Adrenal gland (tissue), 19 donors: Measurements from ENCODE around the gene RMI1. TPM values are rescaled to one million over a fixed set of nuclear protein-coding genes. Genes with fewer than 3 reads are reported as not detected.

ENCODE experiments used
- DNase-seq, 7 donors: peaks; one replicate each; pipeline ENCODE4 v3.0.0-alpha.2; 2019 to 2020
- H3K27ac ChIP-seq, 5 donors: fragments of 200-600 bp; sonication (generic) in 4 of 5; 1 replicate in 3 of 5; 2 replicates in 2 of 5; pipeline versions ENCODE4 v1.5.1 to v1.8.0; 2016 to 2020; ENCODE audit warnings: mild to moderate bottlenecking in 1 of 5
- H3K27me3 ChIP-seq: fragments of 200-600 bp; 2 replicates; pipeline ENCODE4 v1.8.0; 2021
- H3K36me3 ChIP-seq, 2 donors: fragments of 200-600 bp; replicated peaks in 1 of 2; 1 replicate in 1 of 2; 2 replicates in 1 of 2; pipeline versions ENCODE4 v1.5.1 to v1.8.0; 2018 to 2022
- H3K4me1 ChIP-seq, 2 donors: fragments of 200-600 bp; replicated peaks in 1 of 2; 1 replicate in 1 of 2; 2 replicates in 1 of 2; pipeline versions ENCODE4 v1.5.1 to v1.8.0; 2018 to 2021
- H3K4me3 ChIP-seq, 4 donors: fragments of 200-600 bp; sonication (generic) in 3 of 4; one replicate each; pipeline ENCODE4 v1.5.1; 2016 to 2018
- H3K9me3 ChIP-seq, 3 donors: fragments of 200-600 bp; sonication (generic) in 1 of 3; replicated peaks in 1 of 3; 1 replicate in 2 of 3; 2 replicates in 1 of 3; pipeline versions ENCODE4 v1.5.1 to v1.8.0; 2016 to 2021
- POLR2A ChIP-seq, 2 donors: fragments of 450-650 bp; IDR thresholded peaks; one replicate each; pipeline ENCODE4 v1.6.1; 2017; ENCODE audit warnings: antibody characterized with exemption in 2 of 2, mild to moderate bottlenecking in 2 of 2, moderate library complexity in 1 of 2
- WGBS, 4 donors: extraction: QIAGEN DNeasy Blood & Tissue Kit in 2 of 4; methylation state at CpG; one replicate each; pipeline versions ENCODE4 v1.1.5 to v1.1.7; 2013 to 2017; 5-methylcytosine and 5-hydroxymethylcytosine counted together
- intact Hi-C, 2 donors: fragments of 100-400 bp; cut with DNase I; formaldehyde crosslinking; loops; one replicate each; pipeline versions ENCODE4 v1.14.1 to v1.15.0; 2022 to 2023
- long read RNA-seq, 10 donors: library from polyadenylated mRNA in 3 of 10; unstranded in 2 of 10; stranded (forward) in 1 of 10; transcript quantifications; one replicate each; pipeline ENCODE4 v2.0.0 and lab custom pipeline, GENCODE V29; 2021 to 2026
- polyA plus RNA-seq, 3 donors: library from polyadenylated mRNA; stranded (reverse); fragments of 200-250 nt in 2 of 3; fragments of 350-450 nt in 1 of 3; fragmentation: Illumina TruSeq in 1 of 3; extraction: RNeasy Lipid Tissue Mini Kit (QIAGEN cat#74804) in 1 of 3; gene quantifications; one replicate each; pipeline ENCODE4 v1.2.3, GENCODE V29; 2013 to 2014
- total RNA-seq, 9 donors: library from RNA; depleted of rRNA in 4 of 9; stranded (reverse); fragments of >200 nt in 4 of 9; fragments of 120-200 nt in 1 of 9; fragmentation: NEBNext Ultra II Directional in 1 of 9; extraction: Animal tissue kit (Norgen Biotek cat#: 25700) in 1 of 9; gene quantifications; one replicate each; pipeline versions ENCODE4 v1.1.0 to v1.2.4, GENCODE V29; 2013 to 2023
- TF ChIP-seq, protein P1 (sequence below), 6 experiments: fragments of 450-650 bp in 4 of 6; fragments of 200-600 bp in 2 of 6; sonication (generic) in 1 of 6; IDR thresholded peaks; 1 replicate in 5 of 6; 2 replicates in 1 of 6; pipeline versions ENCODE4 v1.5.1 to v1.8.0; 2016 to 2021; ENCODE audit warnings: antibody characterized with exemption in 6 of 6, mild to moderate bottlenecking in 2 of 6, moderate library complexity in 1 of 6
- donor health status: healthy with polysubstance abuse.
- donor health status: Bipolar disorder and iron deficiency.
- donor health status: DM: yes; HTN: yes; CAD: no.
- donor health status: DM: no; HTN: no; CAD: no.
- donor health status: DM: no; HTN: no; CAD: no.
- donor health status: DM: yes; HTN: yes; CAD: no.

Gene RMI1
- total RNA-seq (10 to 100 TPM in 4 of 9 donors, 1 to 10 TPM in 5; 6.2 to 21.7 (median 8.9) TPM), polyA plus RNA-seq (10 to 100 TPM in 1 of 3 donors, 1 to 10 TPM in 2; 2.3 to 17.5 (median 3.5) TPM)
- long read RNA-seq, donor 1, partial matches to known transcripts, result 0 of 4 reads
- long read RNA-seq, donor 1, other reads (novel, unspliced or antisense), result 0 of 4 reads
- long read RNA-seq, donor 2, partial matches to known transcripts, result 0 of 6 reads
- long read RNA-seq, donor 2, other reads (novel, unspliced or antisense), result 0 of 6 reads
- long read RNA-seq, donor 3, result 0 reads
- long read RNA-seq, donor 4, partial matches to known transcripts, result 0 of 2 reads
- long read RNA-seq, donor 4, other reads (novel, unspliced or antisense), result 1 of 2 reads
- long read RNA-seq, donor 5, partial matches to known transcripts, result 0 of 5 reads
- long read RNA-seq, donor 5, other reads (novel, unspliced or antisense), result 2 of 5 reads
- long read RNA-seq, donor 6, partial matches to known transcripts, result 0 of 7 reads
- long read RNA-seq, donor 6, other reads (novel, unspliced or antisense), result 4 of 7 reads
- long read RNA-seq, donor 7, partial matches to known transcripts, result 0 of 3 reads
- long read RNA-seq, donor 7, other reads (novel, unspliced or antisense), result 0 of 3 reads
- long read RNA-seq, donor 8, partial matches to known transcripts, result 0 of 1 reads
- long read RNA-seq, donor 8, other reads (novel, unspliced or antisense), result 0 of 1 reads
- long read RNA-seq, donor 9, partial matches to known transcripts, result 0 of 5 reads
- long read RNA-seq, donor 9, other reads (novel, unspliced or antisense), result 0 of 5 reads
- long read RNA-seq, donor 10, partial matches to known transcripts, result 0 of 4 reads
- long read RNA-seq, donor 10, other reads (novel, unspliced or antisense), result 0 of 4 reads

DNA sequence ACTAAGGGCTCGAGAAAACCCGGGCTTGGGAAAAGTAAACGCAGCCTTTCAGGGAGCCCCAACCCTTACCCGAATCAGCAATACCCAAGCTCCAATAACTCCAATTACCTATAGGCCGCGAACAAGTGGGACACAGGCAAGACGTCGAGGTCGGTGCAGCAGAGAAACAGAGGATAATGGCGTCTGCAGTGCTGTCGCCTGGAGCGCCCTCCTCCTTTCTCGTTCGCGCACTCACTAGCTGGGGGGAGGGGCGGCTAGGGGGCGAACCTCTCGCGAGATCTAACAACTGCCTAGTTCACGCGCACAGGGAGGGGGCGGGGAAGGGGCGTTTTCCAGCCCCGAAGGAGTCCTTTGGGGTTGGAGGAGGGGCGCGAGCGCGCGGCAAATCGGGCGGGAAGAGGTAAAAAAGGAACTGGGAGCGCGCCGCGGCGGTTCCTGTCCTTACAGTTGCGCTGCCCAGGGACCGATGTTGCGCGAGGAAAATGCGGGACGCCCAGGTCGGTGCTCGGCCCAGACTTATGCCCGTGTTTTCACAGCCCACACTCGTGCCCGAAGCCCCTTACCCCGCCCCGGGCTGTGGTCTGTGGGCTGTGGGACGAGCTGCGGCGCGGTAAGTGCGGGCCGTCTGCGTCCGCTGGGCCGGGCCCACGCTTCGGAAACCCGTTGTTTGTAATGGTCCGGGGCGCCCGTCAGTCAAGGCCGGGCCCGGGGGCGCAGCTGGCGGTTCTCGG is at the start of gene RMI1:
Gene RMI1 (plus strand): TSS at position 411 of the 731 bp plus-strand sequence. CDS start 20,182 bp downstream, outside the sequence.
- intact Hi-C loops, result no loop called here

DNA sequence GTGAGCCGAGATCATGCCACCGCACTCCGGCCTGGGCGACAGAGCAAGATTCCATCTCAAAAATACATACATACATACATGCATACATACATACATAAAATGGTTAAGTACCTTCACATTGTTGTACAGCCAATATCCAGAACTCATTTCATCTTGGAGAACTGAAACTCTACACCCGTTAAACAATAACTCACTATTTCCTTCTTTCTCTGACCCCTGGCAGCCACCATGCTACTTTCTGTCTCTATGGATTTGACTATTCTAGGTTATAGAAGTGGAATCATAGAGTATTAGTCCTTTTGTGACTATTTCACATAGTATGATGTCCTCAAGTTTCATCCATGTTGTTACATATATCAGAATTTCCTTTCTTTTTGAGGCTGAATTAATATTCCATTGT is 49.7 kb upstream of the RMI1 start:
- TF ChIP-seq, protein P1, sequence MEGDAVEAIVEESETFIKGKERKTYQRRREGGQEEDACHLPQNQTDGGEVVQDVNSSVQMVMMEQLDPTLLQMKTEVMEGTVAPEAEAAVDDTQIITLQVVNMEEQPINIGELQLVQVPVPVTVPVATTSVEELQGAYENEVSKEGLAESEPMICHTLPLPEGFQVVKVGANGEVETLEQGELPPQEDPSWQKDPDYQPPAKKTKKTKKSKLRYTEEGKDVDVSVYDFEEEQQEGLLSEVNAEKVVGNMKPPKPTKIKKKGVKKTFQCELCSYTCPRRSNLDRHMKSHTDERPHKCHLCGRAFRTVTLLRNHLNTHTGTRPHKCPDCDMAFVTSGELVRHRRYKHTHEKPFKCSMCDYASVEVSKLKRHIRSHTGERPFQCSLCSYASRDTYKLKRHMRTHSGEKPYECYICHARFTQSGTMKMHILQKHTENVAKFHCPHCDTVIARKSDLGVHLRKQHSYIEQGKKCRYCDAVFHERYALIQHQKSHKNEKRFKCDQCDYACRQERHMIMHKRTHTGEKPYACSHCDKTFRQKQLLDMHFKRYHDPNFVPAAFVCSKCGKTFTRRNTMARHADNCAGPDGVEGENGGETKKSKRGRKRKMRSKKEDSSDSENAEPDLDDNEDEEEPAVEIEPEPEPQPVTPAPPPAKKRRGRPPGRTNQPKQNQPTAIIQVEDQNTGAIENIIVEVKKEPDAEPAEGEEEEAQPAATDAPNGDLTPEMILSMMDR (IDR thresholded peaks at IDR 0.05), result no peak
- TF ChIP-seq POLR2A (IDR thresholded peaks at IDR 0.05), result no peak
- Histone ChIP-seq H3K27ac (no peak overlapping the region), H3K27me3 (no peaks in the 10 kb centered on the region), H3K4me1 (peaks cover 0 to 16% of the 10 kb centered on the region in 2 donors), H3K4me3 (no peak overlapping the region), H3K9me3 (no peaks in the 10 kb centered on the region), H3K36me3 (no peaks in the 10 kb centered on the region)
- no peak for DNase-seq
- WGBS, 4 donors, result 88 to 94% (median 92%) methylated on average over 5 of the region's 5 CpGs
- intact Hi-C loops, result loop anchor here in 1 of 2 donors (10.0 kb wide), 1 partner anchor 384 kb away; no protein-coding TSS in a partner anchor

More for the DNA sequence above, at the start of gene RMI1:
- Histone ChIP-seq H3K4me3 (peak within 1 kb of the TSS; percentile 68 to 100 (median 97)), H3K27ac (peak within 1 kb of the TSS; percentile 98 to 100 (median 99)), H3K4me1 (peaks cover 18 to 48% of the 10 kb centered on the region in 2 donors), H3K9me3 (no peaks in the 10 kb centered on the region), H3K36me3 (peaks cover 0 to 20% of the 10 kb centered on the region in 2 donors), H3K27me3 (no peaks in the 10 kb centered on the region)
- WGBS, 4 donors, result 0 to 1% (median 0%) methylated on average over 19 to 69 of the region's 69 CpGs
- DNase-seq, result peak; percentile 99 to 100 (median 100)
- TF ChIP-seq, protein P1 (IDR thresholded peaks at IDR 0.05), result peak in 1 of 6 experiments; percentile 23
- TF ChIP-seq POLR2A (IDR thresholded peaks at IDR 0.05), result peak; percentile 96 to 99

DNA sequence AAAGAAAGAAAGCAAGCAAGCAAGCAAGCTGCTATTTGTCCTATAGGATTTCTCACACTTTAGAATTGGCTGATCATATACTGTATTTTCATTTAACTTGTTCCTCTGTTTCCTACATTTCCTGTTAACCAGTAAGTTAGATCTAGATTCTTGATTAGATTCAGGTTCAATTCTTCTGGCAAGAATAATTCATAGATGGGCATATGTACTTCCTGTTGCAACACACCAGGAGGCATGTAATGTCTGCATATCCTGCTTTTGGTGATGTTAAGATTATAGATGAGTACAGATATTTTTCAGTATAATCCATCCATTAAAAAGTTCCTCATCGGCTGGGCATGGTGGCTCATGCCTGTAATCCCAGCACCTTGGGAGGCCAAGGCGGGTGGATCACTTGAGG is 48.6 kb upstream of the RMI1 start:
- Histone ChIP-seq H3K9me3 (no peaks in the 10 kb centered on the region), H3K4me1 (peaks cover 0 to 16% of the 10 kb centered on the region in 2 donors), H3K4me3 (no peak overlapping the region), H3K27me3 (no peaks in the 10 kb centered on the region), H3K27ac (no peak overlapping the region), H3K36me3 (no peaks in the 10 kb centered on the region)
- no peak for DNase-seq
- 80 to 88% (median 81%) methylated on average over 2 of the region's 2 CpGs for WGBS, 4 donors
- intact Hi-C loops, result loop anchor here in 1 of 2 donors (10.0 kb wide), 1 partner anchor 383 kb away; no protein-coding TSS in a partner anchor
- no peak for TF ChIP-seq POLR2A (IDR thresholded peaks at IDR 0.05)
- TF ChIP-seq, protein P1 (IDR thresholded peaks at IDR 0.05), result no peak
